NCI-H2196 treated with DMSO at 0.1 percent for 48 hours (cell line): Measurements from ENCODE around the gene SLC24A4.
"Not testable (repeated sequence)": the region's sequence is repeated elsewhere in the genome, so short reads cannot be mapped to it uniquely, and the experiment has no call there.

Experiments
- DNase-seq: peaks from one replicate; lab custom pipeline; 2025; ENCODE audit not compliant: unreplicated experiment; lab: John Stamatoyannopoulos, UW

Gene SLC24A4

GRCh38 chr14:92515546-92516343, 192.8 kb downstream of the SLC24A4 start:
- DNase-seq: no peak

DNA sequence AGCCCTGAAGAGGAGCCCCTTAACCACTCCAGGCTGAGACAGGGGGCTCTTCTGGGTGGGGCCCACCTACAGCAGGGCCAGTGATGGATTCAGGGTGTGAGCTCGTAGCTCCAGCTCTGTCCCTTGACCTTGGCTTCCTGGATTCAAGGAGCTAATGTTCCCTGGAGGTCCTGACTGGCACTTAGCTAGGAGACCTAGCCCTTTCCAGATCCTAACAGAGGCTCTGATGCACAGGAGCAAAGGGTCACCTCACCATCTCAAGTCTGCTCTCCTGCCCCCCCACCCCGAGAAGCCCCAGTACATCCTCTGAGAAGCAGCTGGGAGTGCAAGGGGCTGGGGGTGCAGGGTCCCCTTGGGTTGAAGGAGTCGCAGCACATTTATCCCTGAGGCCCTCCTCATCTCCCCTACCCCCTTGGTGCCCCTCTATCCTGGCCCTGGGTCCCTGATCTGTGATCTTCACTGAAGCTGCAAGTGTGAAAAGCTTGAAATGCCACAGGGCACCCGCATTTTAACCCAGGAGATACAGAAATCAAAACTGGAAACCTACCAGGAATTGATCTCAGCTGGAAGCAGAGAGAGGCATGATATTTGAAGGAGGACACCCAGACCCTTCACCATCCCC, 193.5 kb downstream of the SLC24A4 start:
- no peak for DNase-seq

DNA sequence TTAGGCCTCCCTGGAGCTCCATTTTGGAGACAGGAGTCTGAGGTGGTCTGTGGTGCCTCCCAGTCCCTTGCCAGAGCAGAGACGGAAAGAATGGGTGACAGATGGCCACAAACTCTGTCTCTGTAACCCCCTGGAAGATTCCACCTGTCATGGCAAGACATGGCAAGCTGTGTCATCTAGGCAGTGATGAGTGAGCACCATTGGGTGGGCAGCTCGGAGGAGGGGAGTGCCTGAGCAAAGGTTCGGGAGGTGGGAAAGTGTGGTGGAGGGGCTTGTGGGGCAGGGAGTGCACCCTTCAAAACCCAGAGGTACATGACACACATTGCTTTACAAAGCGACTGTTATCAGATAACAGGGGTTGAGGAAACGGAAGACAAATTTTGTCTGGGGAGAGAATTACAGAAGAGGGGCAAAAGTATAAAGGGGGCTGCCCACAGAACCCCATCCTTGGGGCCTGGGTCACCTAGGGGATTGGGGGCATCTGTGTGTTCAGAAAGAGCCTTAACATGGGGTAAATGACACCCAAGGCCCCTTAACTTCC, 194.1 kb downstream of the SLC24A4 start:
- DNase-seq: no peak

DNA sequence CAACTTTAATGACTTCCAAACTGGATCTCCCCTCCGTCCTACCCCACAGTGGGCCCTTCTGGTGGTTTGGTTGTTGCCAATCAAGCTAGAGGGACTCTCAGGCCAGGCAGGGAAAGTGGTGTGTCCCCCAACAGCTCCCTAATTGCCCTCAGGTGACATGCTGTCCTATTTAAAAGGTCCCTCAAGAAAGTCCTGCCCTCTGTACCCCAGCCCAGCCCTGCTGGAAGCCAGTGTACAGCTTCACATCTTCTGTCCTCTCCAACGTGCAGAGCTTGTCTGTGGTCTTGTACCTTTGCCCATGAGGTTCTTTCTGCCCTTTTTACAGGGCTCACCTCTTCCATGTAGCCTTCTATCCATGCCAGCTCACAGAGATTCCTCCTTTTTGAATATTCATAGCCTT, 194.8 kb downstream of the SLC24A4 start:
- DNase-seq: no peak

DNA sequence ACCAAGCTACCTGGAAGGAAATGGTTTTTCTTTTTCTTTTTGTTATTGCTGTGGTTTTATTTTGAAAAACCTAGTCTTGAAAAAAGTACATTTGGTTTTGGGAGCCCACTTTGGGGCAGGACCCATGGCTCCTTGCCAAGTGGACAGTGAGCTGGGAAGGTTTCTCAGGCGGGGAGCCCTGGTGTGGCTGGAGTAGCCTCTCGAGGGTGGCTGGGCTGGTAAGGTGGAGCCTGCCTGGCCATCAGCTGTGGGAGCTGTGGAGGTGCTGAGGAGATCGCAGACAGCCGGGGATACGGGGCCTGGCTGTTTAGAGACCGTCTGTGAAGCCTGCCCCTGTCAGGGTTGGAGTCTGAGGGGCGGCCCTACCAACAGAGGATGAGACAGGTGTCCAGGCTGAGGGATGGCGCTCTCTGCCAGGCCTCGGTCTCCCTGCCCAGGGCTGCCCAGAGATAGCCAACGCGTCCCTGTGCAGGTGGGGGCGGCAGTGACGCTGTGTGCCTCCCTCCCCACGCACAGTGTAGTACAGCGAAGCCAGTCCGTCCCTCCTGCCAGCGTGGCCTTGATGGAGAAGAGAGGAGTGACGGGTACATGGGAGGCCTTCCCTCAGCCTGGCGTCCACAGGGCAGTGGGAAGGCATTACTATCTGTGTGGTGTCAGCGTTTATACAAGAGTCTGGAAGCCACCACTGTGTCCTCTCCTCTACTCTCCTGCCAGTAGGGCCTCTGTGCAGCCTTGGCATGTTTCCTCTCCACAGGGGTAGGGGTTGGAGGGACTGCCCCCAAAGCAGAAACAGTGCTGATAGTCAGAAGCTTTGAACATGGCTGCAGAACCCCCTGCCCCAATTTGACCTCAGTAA, 196.5 kb downstream of the SLC24A4 start:
- no peak for DNase-seq

DNA sequence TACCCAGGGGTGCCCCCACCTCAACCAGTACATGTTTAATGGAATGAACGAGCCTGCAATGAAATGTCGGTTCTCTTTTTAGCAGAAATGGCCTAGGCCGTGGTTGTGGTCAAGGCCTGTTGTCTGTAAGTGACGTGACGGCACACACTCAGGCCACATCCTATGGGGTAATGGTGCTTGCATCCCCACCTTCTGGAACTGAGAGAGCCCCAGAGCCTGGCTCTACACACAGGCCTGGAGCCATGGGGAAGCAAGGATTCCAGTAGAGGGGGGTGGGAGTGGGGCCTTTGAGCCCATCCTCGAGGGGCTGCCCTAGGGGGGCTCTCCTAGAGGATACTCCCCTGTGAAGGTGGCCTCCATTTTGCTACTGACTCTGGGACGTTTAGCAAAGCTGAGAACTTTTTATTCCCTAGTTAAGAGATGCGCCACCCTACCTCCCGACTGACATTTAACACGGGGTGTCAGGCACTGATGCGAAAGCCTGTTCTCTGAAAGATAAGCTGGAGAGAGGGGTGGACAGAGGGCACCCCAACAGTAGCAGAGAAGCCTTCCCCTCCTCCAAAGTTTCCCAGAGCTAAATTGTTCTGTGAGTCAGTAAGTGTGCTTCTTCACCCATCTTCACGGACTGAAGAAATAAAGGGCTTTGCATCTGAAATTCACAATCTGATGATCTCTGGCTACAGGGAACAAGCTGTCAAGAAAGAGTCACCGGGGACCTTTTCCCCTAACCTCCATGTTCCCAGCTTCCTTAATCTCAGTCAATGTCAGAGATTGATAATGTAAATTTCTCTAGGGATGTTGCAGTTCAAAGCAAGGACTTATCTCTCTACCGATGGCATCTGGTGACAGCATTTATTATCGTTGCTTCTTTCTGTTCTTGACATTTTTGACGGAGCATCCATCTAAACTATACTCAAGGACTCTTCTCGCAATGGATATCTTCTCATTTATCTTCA, 197.4 kb downstream of the SLC24A4 start:
- DNase-seq: no peak

DNA sequence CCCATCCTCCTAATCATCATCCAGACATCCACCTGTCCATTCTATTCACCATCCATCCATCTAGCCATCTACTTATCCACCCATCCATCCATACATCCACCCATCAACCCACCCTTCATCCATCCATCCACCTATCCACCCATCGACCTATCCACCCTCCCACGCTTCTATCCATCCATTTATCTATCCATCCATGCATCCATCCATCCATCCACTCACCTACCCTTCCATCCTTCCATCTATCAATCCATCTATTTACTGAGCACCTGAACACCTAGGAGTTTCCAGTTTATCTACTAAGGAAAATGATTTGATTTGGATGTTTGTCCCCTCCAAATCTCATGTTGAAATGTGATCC, 198.1 kb downstream of the SLC24A4 start:
- no peak for DNase-seq

- DNase-seq: no peak
Measured at GRCh38 chr14:92523752-92524151, 200.8 kb downstream of the SLC24A4 start.

GRCh38 chr14:92524602-92525185, 201.7 kb downstream of the SLC24A4 start:
- DNase-seq: no peak

- DNase-seq: no peak
Measured at GRCh38 chr14:92525322-92526095, 202.5 kb downstream of the SLC24A4 start.

DNA sequence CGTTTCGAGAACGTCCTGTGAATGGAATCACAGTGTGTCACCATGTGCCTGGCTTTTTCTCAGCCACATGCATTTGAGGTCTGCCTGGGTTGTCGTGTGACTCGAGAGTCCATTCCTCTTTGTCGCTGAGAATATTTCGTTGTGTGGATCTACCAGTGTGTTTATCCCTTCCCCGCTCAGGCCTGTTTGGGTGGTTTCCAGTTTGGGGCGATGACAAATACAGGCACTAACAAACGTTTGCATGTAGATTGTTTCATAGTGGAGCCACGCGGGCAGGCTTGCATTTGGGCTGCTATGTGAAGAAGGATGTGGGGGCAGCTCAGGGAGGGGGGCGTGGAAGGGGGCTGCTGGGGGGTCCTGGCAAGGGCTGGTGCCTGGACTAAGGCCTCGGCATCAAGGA, 204.8 kb downstream of the SLC24A4 start:
- no peak for DNase-seq

GRCh38 chr14:92528486-92529100, 205.6 kb downstream of the SLC24A4 start:
- no peak for DNase-seq

- DNase-seq: no peak
Measured at GRCh38 chr14:92529903-92530302, 206.9 kb downstream of the SLC24A4 start.

DNA sequence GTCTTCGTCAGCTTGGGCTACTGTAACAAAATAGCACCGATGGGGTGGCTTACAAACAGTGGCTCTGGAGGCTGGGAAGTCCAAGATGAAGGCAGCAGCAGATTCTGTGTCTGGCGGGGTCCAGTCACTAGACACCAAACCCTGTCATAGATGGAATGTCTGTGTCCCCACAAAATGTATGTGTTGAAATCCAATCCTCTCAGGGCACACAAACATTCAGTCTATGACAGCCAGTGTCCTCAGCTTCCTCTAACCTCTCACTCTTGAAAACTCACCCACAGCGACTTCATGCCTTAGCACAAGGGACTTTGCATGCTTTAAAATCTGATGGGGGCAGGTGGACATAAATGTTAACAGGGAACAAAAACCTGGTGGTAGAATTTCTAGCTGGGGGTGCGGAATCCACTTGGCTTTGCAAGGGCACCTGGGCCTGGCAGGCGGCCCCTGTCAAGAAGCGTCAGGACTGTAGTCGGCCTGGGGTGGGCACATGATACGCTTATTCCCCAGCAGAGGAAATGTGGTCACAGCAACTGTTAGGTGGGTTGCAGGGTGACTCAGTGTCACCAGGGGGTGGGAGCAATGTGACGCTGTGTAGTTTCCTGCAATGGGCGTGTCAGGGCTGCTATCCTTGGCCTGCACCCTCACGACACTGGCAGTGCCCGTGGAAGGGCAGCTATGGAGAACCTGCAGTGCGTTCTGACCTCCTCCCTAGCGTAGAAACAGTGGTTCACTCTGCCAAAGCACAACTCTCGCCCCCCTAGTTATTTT, 208.3 kb downstream of the SLC24A4 start:
- no peak for DNase-seq

GRCh38 chr14:92532490-92533163, 209.7 kb downstream of the SLC24A4 start:
- DNase-seq: no peak

- DNase-seq: no peak
Measured at GRCh38 chr14:92534932-92535643, 212.1 kb downstream of the SLC24A4 start.

DNA sequence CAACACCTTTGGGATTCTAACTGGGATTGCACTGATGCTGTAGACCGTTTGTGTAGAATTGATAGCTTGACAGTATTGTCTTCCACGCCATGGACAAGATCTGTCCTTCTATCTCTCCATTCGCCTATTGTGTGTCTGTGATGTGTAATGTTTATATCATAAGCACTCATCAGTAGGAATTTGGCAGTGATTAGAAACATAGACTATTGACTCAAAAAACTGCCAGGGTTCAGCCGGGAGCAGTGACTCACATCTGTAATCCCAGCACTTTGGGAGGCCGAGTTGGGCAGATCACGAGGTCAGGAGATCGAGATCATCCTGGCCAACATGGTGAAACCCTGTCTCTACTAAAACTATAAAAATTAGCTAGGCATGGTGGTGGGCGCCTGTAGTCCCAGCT, 213.3 kb downstream of the SLC24A4 start:
- not testable (repeated sequence) for DNase-seq
